ENCODE measurements around the gene BANP.
"Not testable (repeated sequence)": the region's sequence is repeated elsewhere in the genome, so short reads cannot be mapped to it uniquely, and the experiment has no call there.

DNA sequence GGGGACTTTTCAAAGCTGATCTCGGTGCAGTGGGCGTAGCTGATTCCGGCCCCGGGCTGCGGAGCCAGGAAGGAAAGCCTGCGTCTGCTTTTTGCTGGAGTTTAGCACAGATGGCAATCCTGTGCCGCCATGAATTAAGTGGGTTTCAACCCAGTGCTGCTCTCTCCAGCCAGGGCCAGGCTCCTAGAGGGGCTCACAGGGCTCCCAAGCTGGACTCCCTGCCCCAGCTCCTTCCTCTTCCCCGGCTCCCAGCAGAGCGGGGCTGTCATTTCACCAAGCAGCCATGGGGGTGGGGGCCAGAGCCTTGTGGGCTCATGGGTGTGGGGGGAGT is 140.7 kb downstream of the BANP start:
- TF ChIP-seq, protein P1, sequence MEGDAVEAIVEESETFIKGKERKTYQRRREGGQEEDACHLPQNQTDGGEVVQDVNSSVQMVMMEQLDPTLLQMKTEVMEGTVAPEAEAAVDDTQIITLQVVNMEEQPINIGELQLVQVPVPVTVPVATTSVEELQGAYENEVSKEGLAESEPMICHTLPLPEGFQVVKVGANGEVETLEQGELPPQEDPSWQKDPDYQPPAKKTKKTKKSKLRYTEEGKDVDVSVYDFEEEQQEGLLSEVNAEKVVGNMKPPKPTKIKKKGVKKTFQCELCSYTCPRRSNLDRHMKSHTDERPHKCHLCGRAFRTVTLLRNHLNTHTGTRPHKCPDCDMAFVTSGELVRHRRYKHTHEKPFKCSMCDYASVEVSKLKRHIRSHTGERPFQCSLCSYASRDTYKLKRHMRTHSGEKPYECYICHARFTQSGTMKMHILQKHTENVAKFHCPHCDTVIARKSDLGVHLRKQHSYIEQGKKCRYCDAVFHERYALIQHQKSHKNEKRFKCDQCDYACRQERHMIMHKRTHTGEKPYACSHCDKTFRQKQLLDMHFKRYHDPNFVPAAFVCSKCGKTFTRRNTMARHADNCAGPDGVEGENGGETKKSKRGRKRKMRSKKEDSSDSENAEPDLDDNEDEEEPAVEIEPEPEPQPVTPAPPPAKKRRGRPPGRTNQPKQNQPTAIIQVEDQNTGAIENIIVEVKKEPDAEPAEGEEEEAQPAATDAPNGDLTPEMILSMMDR (IDR thresholded peaks at IDR 0.05) = not testable (repeated sequence)
- TF ChIP-seq, protein P2, sequence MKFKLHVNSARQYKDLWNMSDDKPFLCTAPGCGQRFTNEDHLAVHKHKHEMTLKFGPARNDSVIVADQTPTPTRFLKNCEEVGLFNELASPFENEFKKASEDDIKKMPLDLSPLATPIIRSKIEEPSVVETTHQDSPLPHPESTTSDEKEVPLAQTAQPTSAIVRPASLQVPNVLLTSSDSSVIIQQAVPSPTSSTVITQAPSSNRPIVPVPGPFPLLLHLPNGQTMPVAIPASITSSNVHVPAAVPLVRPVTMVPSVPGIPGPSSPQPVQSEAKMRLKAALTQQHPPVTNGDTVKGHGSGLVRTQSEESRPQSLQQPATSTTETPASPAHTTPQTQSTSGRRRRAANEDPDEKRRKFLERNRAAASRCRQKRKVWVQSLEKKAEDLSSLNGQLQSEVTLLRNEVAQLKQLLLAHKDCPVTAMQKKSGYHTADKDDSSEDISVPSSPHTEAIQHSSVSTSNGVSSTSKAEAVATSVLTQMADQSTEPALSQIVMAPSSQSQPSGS (CRISPR knock-in tag; IDR thresholded peaks at IDR 0.05; ENCODE audit: borderline replicate concordance, low read depth) = not testable (repeated sequence)
- TF ChIP-seq, protein P3, sequence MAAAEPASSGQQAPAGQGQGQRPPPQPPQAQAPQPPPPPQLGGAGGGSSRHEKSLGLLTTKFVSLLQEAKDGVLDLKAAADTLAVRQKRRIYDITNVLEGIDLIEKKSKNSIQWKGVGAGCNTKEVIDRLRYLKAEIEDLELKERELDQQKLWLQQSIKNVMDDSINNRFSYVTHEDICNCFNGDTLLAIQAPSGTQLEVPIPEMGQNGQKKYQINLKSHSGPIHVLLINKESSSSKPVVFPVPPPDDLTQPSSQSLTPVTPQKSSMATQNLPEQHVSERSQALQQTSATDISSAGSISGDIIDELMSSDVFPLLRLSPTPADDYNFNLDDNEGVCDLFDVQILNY (CRISPR knock-in tag; IDR thresholded peaks at IDR 0.05) = not testable (repeated sequence)
- not testable (repeated sequence) for TF ChIP-seq SP1 (CRISPR knock-in tag; conservative IDR thresholded peaks at IDR 0.05); RELA (CRISPR knock-in tag; IDR thresholded peaks at IDR 0.05; ENCODE audit: borderline replicate concordance); FOXJ3 (CRISPR knock-in tag; IDR thresholded peaks at IDR 0.05; ENCODE audit: borderline replicate concordance); ETV6 (CRISPR knock-in tag; IDR thresholded peaks at IDR 0.05); CBFB (CRISPR knock-in tag; IDR thresholded peaks at IDR 0.05; ENCODE audit: low read depth); JUN (CRISPR knock-in tag; IDR thresholded peaks at IDR 0.05); CREM (CRISPR knock-in tag; IDR thresholded peaks at IDR 0.05)
- TF ChIP-seq, protein P4, sequence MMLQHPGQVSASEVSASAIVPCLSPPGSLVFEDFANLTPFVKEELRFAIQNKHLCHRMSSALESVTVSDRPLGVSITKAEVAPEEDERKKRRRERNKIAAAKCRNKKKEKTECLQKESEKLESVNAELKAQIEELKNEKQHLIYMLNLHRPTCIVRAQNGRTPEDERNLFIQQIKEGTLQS (CRISPR knock-in tag; conservative IDR thresholded peaks at IDR 0.05) = not testable (repeated sequence)
- TF ChIP-seq, protein P5, sequence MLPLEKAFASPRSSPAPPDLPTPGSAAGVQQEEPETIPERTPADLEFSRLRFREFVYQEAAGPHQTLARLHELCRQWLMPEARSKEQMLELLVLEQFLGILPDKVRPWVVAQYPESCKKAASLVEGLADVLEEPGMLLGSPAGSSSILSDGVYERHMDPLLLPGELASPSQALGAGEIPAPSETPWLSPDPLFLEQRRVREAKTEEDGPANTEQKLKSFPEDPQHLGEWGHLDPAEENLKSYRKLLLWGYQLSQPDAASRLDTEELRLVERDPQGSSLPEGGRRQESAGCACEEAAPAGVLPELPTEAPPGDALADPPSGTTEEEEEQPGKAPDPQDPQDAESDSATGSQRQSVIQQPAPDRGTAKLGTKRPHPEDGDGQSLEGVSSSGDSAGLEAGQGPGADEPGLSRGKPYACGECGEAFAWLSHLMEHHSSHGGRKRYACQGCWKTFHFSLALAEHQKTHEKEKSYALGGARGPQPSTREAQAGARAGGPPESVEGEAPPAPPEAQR (CRISPR knock-in tag; IDR thresholded peaks at IDR 0.05) = not testable (repeated sequence)
- TF ChIP-seq, protein P6, sequence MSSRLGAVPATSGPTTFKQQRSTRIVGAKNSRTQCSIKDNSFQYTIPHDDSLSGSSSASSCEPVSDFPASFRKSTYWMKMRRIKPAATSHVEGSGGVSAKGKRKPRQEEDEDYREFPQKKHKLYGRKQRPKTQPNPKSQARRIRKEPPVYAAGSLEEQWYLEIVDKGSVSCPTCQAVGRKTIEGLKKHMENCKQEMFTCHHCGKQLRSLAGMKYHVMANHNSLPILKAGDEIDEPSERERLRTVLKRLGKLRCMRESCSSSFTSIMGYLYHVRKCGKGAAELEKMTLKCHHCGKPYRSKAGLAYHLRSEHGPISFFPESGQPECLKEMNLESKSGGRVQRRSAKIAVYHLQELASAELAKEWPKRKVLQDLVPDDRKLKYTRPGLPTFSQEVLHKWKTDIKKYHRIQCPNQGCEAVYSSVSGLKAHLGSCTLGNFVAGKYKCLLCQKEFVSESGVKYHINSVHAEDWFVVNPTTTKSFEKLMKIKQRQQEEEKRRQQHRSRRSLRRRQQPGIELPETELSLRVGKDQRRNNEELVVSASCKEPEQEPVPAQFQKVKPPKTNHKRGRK (CRISPR knock-in tag; IDR thresholded peaks at IDR 0.05; ENCODE audit: borderline replicate concordance) = not testable (repeated sequence)

All from WTC11 (cell line).